Parathyroid adenoma (tissue), 2 donors: ENCODE measurements around the gene EFNA3.

Experiments
- H2AFZ ChIP-seq: fragments of 300-600 bp; sonication (generic); one replicate; pipeline ENCODE4 v1.7.0; 2017; ENCODE audit warnings: antibody characterized with exemption, mild to moderate bottlenecking
- H3K27ac ChIP-seq: fragments of 300-600 bp; sonication (generic); one replicate; pipeline ENCODE4 v1.7.0; 2017
- H3K27me3 ChIP-seq: fragments of 300-600 bp; sonication (generic); one replicate; pipeline ENCODE4 v1.7.0; 2017; ENCODE audit warnings: low read length; ENCODE audit not compliant: control insufficient read depth, insufficient read depth
- H3K36me3 ChIP-seq: fragments of 300-600 bp; sonication (generic); one replicate; pipeline ENCODE4 v1.7.0; 2017; ENCODE audit warnings: low read length; ENCODE audit not compliant: control insufficient read depth, insufficient read depth
- H3K4me1 ChIP-seq: fragments of 300-600 bp; sonication (generic); one replicate; pipeline ENCODE4 v1.7.0; 2017; ENCODE audit warnings: control low read depth
- H3K4me2 ChIP-seq: fragments of 300-600 bp; sonication (generic); one replicate; pipeline ENCODE4 v1.7.0; 2017; ENCODE audit warnings: low read length
- H3K4me3 ChIP-seq: fragments of 300-600 bp; sonication (generic); one replicate; pipeline ENCODE4 v1.7.0; 2017; ENCODE audit warnings: low read depth, low read length
- H3K79me2 ChIP-seq: fragments of 300-600 bp; sonication (generic); one replicate; pipeline ENCODE4 v1.7.0; 2017; ENCODE audit warnings: control low read depth
- H3K9ac ChIP-seq: fragments of 300-600 bp; sonication (generic); one replicate; pipeline ENCODE4 v1.7.0; 2017; ENCODE audit warnings: mild to moderate bottlenecking
- H3K9me3 ChIP-seq: fragments of 300-600 bp; sonication (generic); one replicate; pipeline ENCODE4 v1.7.0; 2017; ENCODE audit warnings: low read length; ENCODE audit not compliant: control insufficient read depth
- CTCF ChIP-seq: fragments of 300-600 bp; sonication (generic); IDR thresholded peaks from one replicate; pipeline ENCODE4 v1.7.0; 2017; ENCODE audit warnings: antibody characterized with exemption, mild to moderate bottlenecking
- donor health status: primary hyperparathyroidism.

The EFNA3 gene

GRCh38 chr1:155075535-155075934 is 3.1 kb upstream of the EFNA3 start:
- no peaks in the 10 kb centered on the region for H3K36me3 ChIP-seq
- H3K4me1 ChIP-seq: peaks cover 2% of the 10 kb centered on the region
- no peak overlapping the region for H3K9ac ChIP-seq
- H3K27ac ChIP-seq: no peak overlapping the region
- H3K27me3 ChIP-seq: no peaks in the 10 kb centered on the region
- H3K79me2 ChIP-seq: no peaks in the 10 kb centered on the region
- H2AFZ ChIP-seq: no peak overlapping the region
- H3K4me2 ChIP-seq: no peak overlapping the region
- H3K4me3 ChIP-seq: no peak overlapping the region
- H3K9me3 ChIP-seq: no peaks in the 10 kb centered on the region
- no peak for TF ChIP-seq CTCF

- H3K4me1 ChIP-seq: peaks cover 2% of the 10 kb centered on the region
Measured at GRCh38 chr1:155076371-155076770, 2.3 kb upstream of the EFNA3 start.

GRCh38 chr1:155077346-155077745 is 1.3 kb upstream of the EFNA3 start:
- Histone ChIP-seq H3K4me3 (peak overlapping the region; percentile 14), H3K27me3 (no peaks in the 10 kb centered on the region), H3K27ac (no peak overlapping the region), H2AFZ (no peak overlapping the region), H3K4me1 (peaks cover 2% of the 10 kb centered on the region), H3K36me3 (no peaks in the 10 kb centered on the region), H3K9ac (no peak overlapping the region), H3K9me3 (no peaks in the 10 kb centered on the region), H3K4me2 (peak overlapping the region; percentile 84), H3K79me2 (no peaks in the 10 kb centered on the region)
- no peak for TF ChIP-seq CTCF

More at GRCh38 chr1:155076371-155076770, 2.3 kb upstream of the EFNA3 start:
- no peak for TF ChIP-seq CTCF
- Histone ChIP-seq H3K4me3 (no peak overlapping the region), H3K27me3 (no peaks in the 10 kb centered on the region), H3K4me2 (no peak overlapping the region), H2AFZ (no peak overlapping the region), H3K9me3 (no peaks in the 10 kb centered on the region), H3K36me3 (no peaks in the 10 kb centered on the region), H3K79me2 (no peaks in the 10 kb centered on the region), H3K27ac (no peak overlapping the region), H3K9ac (no peak overlapping the region)

- Histone ChIP-seq H3K4me3 (peak overlapping the region; percentile 14), H3K4me1 (peaks cover 2% of the 10 kb centered on the region), H3K79me2 (no peaks in the 10 kb centered on the region), H3K4me2 (peak overlapping the region; percentile 84), H3K36me3 (no peaks in the 10 kb centered on the region), H3K9ac (no peak overlapping the region), H3K9me3 (no peaks in the 10 kb centered on the region), H3K27ac (no peak overlapping the region), H3K27me3 (no peaks in the 10 kb centered on the region), H2AFZ (no peak overlapping the region)
- no peak for TF ChIP-seq CTCF
Measured at GRCh38 chr1:155077758-155078445, 735 bp upstream of the EFNA3 start.

- Histone ChIP-seq H3K4me2 (peak overlapping the region; percentile 84), H3K79me2 (no peaks in the 10 kb centered on the region), H3K4me3 (peak overlapping the region; percentile 55), H3K27ac (no peak overlapping the region), H3K9me3 (no peaks in the 10 kb centered on the region), H3K36me3 (no peaks in the 10 kb centered on the region), H2AFZ (peak overlapping the region; percentile 50), H3K9ac (no peak overlapping the region), H3K27me3 (no peaks in the 10 kb centered on the region), H3K4me1 (peaks cover 2% of the 10 kb centered on the region)
- TF ChIP-seq CTCF: no peak
Measured at GRCh38 chr1:155079210-155079486, 511 bp downstream of the EFNA3 start.
